ENCODE results near the gene NKX6-1. TPM values are rescaled to one million over a fixed set of nuclear protein-coding genes. Genes with fewer than 3 reads are reported as not detected.

Gene NKX6-1
- total RNA-seq, 4 donors from 2014 or later: 0.66 to 10.5 (median 2.0) TPM

GRCh38 chr4:84455697-84456096 lies 43.4 kb downstream of the NKX6-1 start:
- no peak overlapping the region for H3K4me3 ChIP-seq
- 37 to 43% methylated on average over 3 of the region's 3 CpGs for WGBS, 2 donors

GRCh38 chr4:84451546-84451945 lies 47.5 kb downstream of the NKX6-1 start:
- no peak overlapping the region for H3K4me3 ChIP-seq
- WGBS, 2 donors: 17 to 22% methylated on average over 3 of the region's 3 CpGs
- no peaks in the 10 kb centered on the region for H3K27me3 ChIP-seq
- no peak for DNase-seq
- no peaks in the 10 kb centered on the region for H3K4me1 ChIP-seq
- H3K27ac ChIP-seq: no peak overlapping the region
- H3K36me3 ChIP-seq: no peaks in the 10 kb centered on the region
- TF ChIP-seq CTCF (IDR thresholded peaks at IDR 0.05) (peak in 3 of 6 experiments; percentile 17 to 31 (median 27)), POLR2A (IDR thresholded peaks at IDR 0.05) (no peak)
- no peaks in the 10 kb centered on the region for H3K9me3 ChIP-seq
- intact Hi-C loops (cut with DNase I): no loop called here

More at GRCh38 chr4:84455697-84456096, 43.4 kb downstream of the NKX6-1 start:
- no peaks in the 10 kb centered on the region for H3K27me3 ChIP-seq
- no peak for DNase-seq
- H3K36me3 ChIP-seq: no peaks in the 10 kb centered on the region
- H3K9me3 ChIP-seq: no peaks in the 10 kb centered on the region
- intact Hi-C loops (cut with DNase I): no loop called here
- no peak overlapping the region for H3K27ac ChIP-seq
- no peaks in the 10 kb centered on the region for H3K4me1 ChIP-seq
- TF ChIP-seq CTCF (IDR thresholded peaks at IDR 0.05): no peak
- no peak for TF ChIP-seq POLR2A (IDR thresholded peaks at IDR 0.05)

- Histone ChIP-seq H3K4me3 (no peak overlapping the region), H3K27me3 (no peaks in the 10 kb centered on the region), H3K9me3 (no peaks in the 10 kb centered on the region), H3K36me3 (no peaks in the 10 kb centered on the region), H3K27ac (no peak overlapping the region), H3K4me1 (no peaks in the 10 kb centered on the region)
- no peak for DNase-seq
- intact Hi-C loops (cut with DNase I): no loop called here
- TF ChIP-seq POLR2A (IDR thresholded peaks at IDR 0.05): no peak
- TF ChIP-seq CTCF (IDR thresholded peaks at IDR 0.05): no peak
- WGBS, 2 donors: 75 to 76% methylated on average over 5 of the region's 5 CpGs
These were observed 55.6 kb downstream of the NKX6-1 start for GRCh38 chr4:84443523-84443922.

- no peak for TF ChIP-seq CTCF (IDR thresholded peaks at IDR 0.05)
- no peak for TF ChIP-seq POLR2A (IDR thresholded peaks at IDR 0.05)
- intact Hi-C loops (cut with DNase I): no loop called here
- no peak overlapping the region for H3K27ac ChIP-seq
- 77 to 78% methylated on average over 2 of the region's 2 CpGs for WGBS, 2 donors
- H3K27me3 ChIP-seq: no peaks in the 10 kb centered on the region
- no peaks in the 10 kb centered on the region for H3K36me3 ChIP-seq
- DNase-seq: no peak
- H3K9me3 ChIP-seq: no peaks in the 10 kb centered on the region
- no peak overlapping the region for H3K4me3 ChIP-seq
- no peaks in the 10 kb centered on the region for H3K4me1 ChIP-seq
These were observed 56.3 kb downstream of the NKX6-1 start for GRCh38 chr4:84442778-84443177.

Small RNA genes within 50 kb of the gene (small RNA-seq; reads per million reads assigned to genes)
- gene RPL3P13: 0 reads per million in 4 donors

Other genes with a start within 250 kb of the NKX6-1 start
- gene CDS1, start 83.8 kb upstream of the NKX6-1 start, total RNA-seq: 10 to 100 TPM; 18.9 to 32.9 (median 26.9) TPM

Measured in esophagus squamous epithelium (tissue), 5 donors.